ENCODE data around the gene IL34. TPM values are rescaled to one million over a fixed set of nuclear protein-coding genes. Genes with fewer than 3 reads are reported as not detected.

IL34 gene
- polyA plus RNA-seq, 1 of the 3 experiments (the other 2 are of a cell fraction): 0.18 TPM

- peaks cover 0 to 18% of the 10 kb centered on the region in 2 experiments; a peak in 1 of 4 replicates for H3K4me1 ChIP-seq (ENCODE audit: control insufficient read depth in 1 of 2, insufficient read depth in 2 of 2, low read depth in 1 of 2, low read length in 1 of 2)
- no peak for TF ChIP-seq GABPA (IDR thresholded peaks at IDR 0.05; ENCODE audit: low read depth)
- TF ChIP-seq REST (IDR thresholded peaks at IDR 0.05; ENCODE audit: low read depth, low read length): no peak
- TF ChIP-seq SMC3 (IDR thresholded peaks at IDR 0.05; ENCODE audit: low read depth, low read length): no peak
- no peak for TF ChIP-seq ZBTB33 (IDR thresholded peaks at IDR 0.05; ENCODE audit: borderline replicate concordance, low read depth)
- no peak for TF ChIP-seq MEF2A (IDR thresholded peaks at IDR 0.05; ENCODE audit: borderline replicate concordance, low read depth)
- TF ChIP-seq EZH2phosphoT487 (IDR thresholded peaks at IDR 0.05; ENCODE audit: borderline replicate concordance, low read depth): no peak
- TF ChIP-seq MXI1 (IDR thresholded peaks at IDR 0.05; ENCODE audit: low read depth, low read length): no peak
- TF ChIP-seq RAD21 (IDR thresholded peaks at IDR 0.05; ENCODE audit: low read length): no peak
- no peak for TF ChIP-seq NRF1 (IDR thresholded peaks at IDR 0.05; ENCODE audit: low read depth, low read length)
- no peak for TF ChIP-seq CHD2 (IDR thresholded peaks at IDR 0.05; ENCODE audit: low read length, partially characterized antibody)
- no peak for TF ChIP-seq RFX5 (IDR thresholded peaks at IDR 0.05; ENCODE audit: low read length)
- H3F3A ChIP-seq (replicated peaks; ENCODE audit: insufficient read depth): no peaks in the 10 kb centered on the region
- no peaks in the 10 kb centered on the region for H3K9me3 ChIP-seq
- WGBS (ENCODE audit: low lambda C conversion rate): 84% methylated on average over 10 of the region's 10 CpGs
- no peak overlapping the region for H3K4me3 ChIP-seq (ENCODE audit: low read depth in 2 of 2, low read length in 1 of 2)
- H3K79me2 ChIP-seq (ENCODE audit: insufficient read depth): no peaks in the 10 kb centered on the region
- H4K20me1 ChIP-seq (ENCODE audit: insufficient read depth): no peaks in the 10 kb centered on the region
- no peak overlapping the region for H3K4me2 ChIP-seq
- no peaks in the 10 kb centered on the region for H3K9me2 ChIP-seq
- H3K36me3 ChIP-seq (replicated peaks in 1 of 2; ENCODE audit: control insufficient read depth in 1 of 2, insufficient read depth in 2 of 2, low read length in 1 of 2): no peaks in the 10 kb centered on the region
- no peak overlapping the region for H3K9ac ChIP-seq
- DNase-seq: peak; percentile 41
- CTCF ChIA-PET: no interaction called here
- no peaks in the 10 kb centered on the region for H3K27me3 ChIP-seq (ENCODE audit: insufficient read depth)
- no peak overlapping the region for H3K27ac ChIP-seq (ENCODE audit: low read depth in 2 of 2, low read length in 1 of 2)
- POLR2A ChIA-PET: no interaction called here
- H2AFZ ChIP-seq (ENCODE audit: low read depth): no peak overlapping the region
Observed at GRCh38 chr16:70644763-70645597, 1.4 kb upstream of the IL34 start.

Data from SK-N-SH (cell line).